SK-N-SH (cell line): ENCODE measurements around the gene BTRC. TPM values are rescaled to one million over a fixed set of nuclear protein-coding genes. Genes with fewer than 3 reads are reported as not detected.

Experiments
- CTCF ChIA-PET: fragments of 300-600, 350-600 bp; formaldehyde crosslinking; extraction: SDS; loops from one replicate; lab custom pipeline; 2021; lab: Yijun Ruan, JAX
- POLR2A ChIA-PET: fragments of 350-600 bp; sonication (Branson Sonifier 250); formaldehyde crosslinking; extraction: SDS; loops from one replicate; lab custom pipeline; 2020; ENCODE audit warnings: antibody characterized with exemption, inconsistent platforms; lab: Yijun Ruan, JAX
- DNase-seq: peaks from one replicate; pipeline ENCODE4 v3.0.0; 2012
- H2AFZ ChIP-seq: fragments of 200-600 bp; sonication (generic); 2 replicates; pipeline ENCODE4 v1.8.1; 2016; ENCODE audit warnings: antibody characterized with exemption, mild to moderate bottlenecking, low read depth
- H3F3A ChIP-seq: fragments of 200-600 bp; sonication (generic); replicated peaks from 2 replicates; pipeline ENCODE3; 2016; ENCODE audit warnings: antibody characterized with exemption, mild to moderate bottlenecking; ENCODE audit not compliant: insufficient read depth
- H3K27ac ChIP-seq, 2 experiments: fragments of 200-500 bp in 1 of 2; fragments of 200-600 bp in 1 of 2; sonication (Bioruptor generic) in 1 of 2; sonication (generic), shearing (Covaris generic) in 1 of 2; 2 replicates each; pipeline versions ENCODE4 v1.5.1 to v1.6.1; 2014 to 2016; ENCODE audit warnings: low read depth in 2 of 2, inconsistent platforms in 1 of 2, low read length in 1 of 2, mild to moderate bottlenecking in 1 of 2, mixed read lengths in 1 of 2
- H3K27me3 ChIP-seq: fragments of 200-600 bp; sonication (generic), shearing (Covaris generic); 2 replicates; pipeline ENCODE4 v1.6.1; 2016; ENCODE audit warnings: mixed run types; ENCODE audit not compliant: insufficient read depth
- H3K36me3 ChIP-seq, 2 experiments: fragments of 200-500 bp in 1 of 2; fragments of 200-600 bp in 1 of 2; sonication (Bioruptor generic) in 1 of 2; sonication (generic) in 1 of 2; replicated peaks in 1 of 2; 2 replicates each; pipeline versions ENCODE3 to v1.5.1; 2014 to 2016; ENCODE audit warnings: low read length in 1 of 2, mild to moderate bottlenecking in 1 of 2; ENCODE audit not compliant: insufficient read depth in 2 of 2, control insufficient read depth in 1 of 2
- H3K4me1 ChIP-seq, 2 experiments: fragments of 200-500 bp in 1 of 2; fragments of 200-600 bp in 1 of 2; sonication (Bioruptor generic) in 1 of 2; sonication (generic), shearing (Covaris generic) in 1 of 2; 2 replicates each; pipeline versions ENCODE4 v1.5.1 to v1.6.1; 2014 to 2016; ENCODE audit warnings: low read depth in 1 of 2, low read length in 1 of 2, mixed run types in 1 of 2; ENCODE audit not compliant: insufficient read depth in 2 of 2, control insufficient read depth in 1 of 2
- H3K4me2 ChIP-seq: fragments of 200-600 bp; sonication (generic), shearing (Covaris generic); 2 replicates; pipeline ENCODE4 v1.6.1; 2017; ENCODE audit warnings: mixed run types
- H3K4me3 ChIP-seq, 2 experiments: fragments of 200-500 bp in 1 of 2; fragments of 200-600 bp in 1 of 2; sonication (Bioruptor generic) in 1 of 2; sonication (generic), shearing (Covaris generic) in 1 of 2; 2 replicates each; pipeline versions ENCODE4 v1.5.1 to v1.8.1; 2014 to 2016; ENCODE audit warnings: low read depth in 2 of 2, inconsistent platforms in 1 of 2, low read length in 1 of 2, mild to moderate bottlenecking in 1 of 2, mixed read lengths in 1 of 2, moderate library complexity in 1 of 2
- H3K79me2 ChIP-seq: fragments of 200-600 bp; sonication (generic); 2 replicates; pipeline ENCODE4 v1.8.1; 2017; ENCODE audit warnings: mild to moderate bottlenecking; ENCODE audit not compliant: insufficient read depth
- H3K9ac ChIP-seq: fragments of 200-600 bp; sonication (generic); 2 replicates; pipeline ENCODE4 v1.6.1; 2017; ENCODE audit warnings: mixed run types
- H3K9me2 ChIP-seq: fragments of 200-600 bp; sonication (generic); 2 replicates; pipeline ENCODE4 v1.6.1; 2017; ENCODE audit warnings: mixed run types
- H3K9me3 ChIP-seq: fragments of 200-600 bp; sonication (generic); 2 replicates; pipeline ENCODE4 v1.6.1; 2017; ENCODE audit warnings: mixed run types, mild to moderate bottlenecking, moderate library complexity
- H4K20me1 ChIP-seq: fragments of 200-600 bp; sonication (generic); 2 replicates; pipeline ENCODE4 v1.6.1; 2017; ENCODE audit warnings: mild to moderate bottlenecking, mixed run types; ENCODE audit not compliant: insufficient read depth
- CTCF ChIP-seq: fragments of 200-600 bp; sonication (generic); IDR thresholded peaks from 2 replicates; pipeline ENCODE4 v1.6.1; 2017; ENCODE audit warnings: antibody characterized with exemption, mild to moderate bottlenecking, moderate library complexity
- EP300 ChIP-seq, 2 experiments: IDR thresholded peaks; 2 replicates each; pipeline versions ENCODE4 v1.4.0 to v1.6.1; 2012; ENCODE audit warnings: borderline replicate concordance in 1 of 2, low read depth in 1 of 2, low read length in 1 of 2
- FOXJ3 ChIP-seq: sonication (generic); formaldehyde crosslinking; IDR thresholded peaks from 2 replicates; pipeline ENCODE4 v1.5.1; 2020; ENCODE audit warnings: mild to moderate bottlenecking, missing genetic modification reagents
- GABPA ChIP-seq: IDR thresholded peaks from 2 replicates; pipeline ENCODE4 v1.4.0; 2012; ENCODE audit warnings: low read depth, mild to moderate bottlenecking
- MEF2A ChIP-seq: IDR thresholded peaks from 2 replicates; pipeline ENCODE4 v1.4.0; 2012; ENCODE audit warnings: low read depth, borderline replicate concordance
- NFIC ChIP-seq: IDR thresholded peaks from 2 replicates; pipeline ENCODE4 v1.4.0; 2012; ENCODE audit warnings: borderline replicate concordance
- PBX3 ChIP-seq: IDR thresholded peaks from 2 replicates; pipeline ENCODE4; 2012
- POLR2AphosphoS5 ChIP-seq: IDR thresholded peaks from 2 replicates; pipeline ENCODE4 v1.6.1; 2012; ENCODE audit warnings: low read depth, low read length
- RAD21 ChIP-seq: IDR thresholded peaks from 2 replicates; pipeline ENCODE4 v1.6.1; 2012; ENCODE audit warnings: mild to moderate bottlenecking, low read length
- RFX5 ChIP-seq: IDR thresholded peaks from 2 replicates; pipeline ENCODE4 v1.6.1; 2012; ENCODE audit warnings: mild to moderate bottlenecking, improper control_type of control experiment, low read length
- SIN3A ChIP-seq: IDR thresholded peaks from 2 replicates; pipeline ENCODE4 v1.6.1; 2012; ENCODE audit warnings: low read depth, mild to moderate bottlenecking, low read length, moderate library complexity, borderline replicate concordance
- SMC3 ChIP-seq: IDR thresholded peaks from 2 replicates; pipeline ENCODE4 v1.6.1; 2012; ENCODE audit warnings: low read depth, low read length, improper control_type of control experiment
- TAF1 ChIP-seq: IDR thresholded peaks from 2 replicates; pipeline ENCODE4 v1.6.1; 2012; ENCODE audit warnings: low read depth, mild to moderate bottlenecking, low read length, moderate library complexity, borderline replicate concordance
- YY1 ChIP-seq: IDR thresholded peaks from 2 replicates; pipeline ENCODE4 v1.4.0; 2012; ENCODE audit warnings: low read depth, mild to moderate bottlenecking
- ZBTB33 ChIP-seq: IDR thresholded peaks from 2 replicates; pipeline ENCODE4 v1.4.0; 2012; ENCODE audit warnings: low read depth, borderline replicate concordance
- WGBS: methylation state at CpG from one replicate; pipeline ENCODE4 v1.1.6; 2017; ENCODE audit warnings: low lambda C conversion rate; 5-methylcytosine and 5-hydroxymethylcytosine counted together
- polyA plus RNA-seq, 3 experiments: library from polyadenylated mRNA; depleted of rRNA; stranded (reverse); fragments of >200 nt; gene quantifications; 2 replicates each; pipeline ENCODE4 v1.2.3, GENCODE V29; 2012
- TF ChIP-seq, protein P1 (sequence below): IDR thresholded peaks from 2 replicates; pipeline ENCODE4 v1.4.0; 2012; ENCODE audit warnings: low read depth, borderline replicate concordance
- TF ChIP-seq, protein P2 (sequence below): IDR thresholded peaks from 2 replicates; pipeline ENCODE4 v1.4.0; 2012; ENCODE audit warnings: low read depth

The BTRC gene
- polyA plus RNA-seq, 1 of the 3 experiments (the other 2 are of a cell fraction): 6.5 TPM

- CTCF ChIA-PET: interaction anchor here (1.0 to 19.2 kb wide), 4 partner anchors 186 to 381 kb away, joined by 3 to 297 read pairs (median 12); partner anchors contain the start of genes KCNIP2 and NPM3
- 95% methylated on average over 13 of the region's 13 CpGs for WGBS
- Histone ChIP-seq H3K4me1 (peaks cover 0 to 10% of the 10 kb centered on the region in 2 experiments; a peak in 1 of 4 replicates), H3K9me3 (no peaks in the 10 kb centered on the region), H3K4me2 (no peak overlapping the region), H3F3A (peaks cover 5% of the 10 kb centered on the region)
- no peak for TF ChIP-seq FOXJ3 (CRISPR knock-in tag)
- TF ChIP-seq SIN3A: no peak
- no peak for TF ChIP-seq GABPA
- no peak for TF ChIP-seq YY1
- no peak for TF ChIP-seq RFX5
- no peak for TF ChIP-seq RAD21
- TF ChIP-seq, protein P1, sequence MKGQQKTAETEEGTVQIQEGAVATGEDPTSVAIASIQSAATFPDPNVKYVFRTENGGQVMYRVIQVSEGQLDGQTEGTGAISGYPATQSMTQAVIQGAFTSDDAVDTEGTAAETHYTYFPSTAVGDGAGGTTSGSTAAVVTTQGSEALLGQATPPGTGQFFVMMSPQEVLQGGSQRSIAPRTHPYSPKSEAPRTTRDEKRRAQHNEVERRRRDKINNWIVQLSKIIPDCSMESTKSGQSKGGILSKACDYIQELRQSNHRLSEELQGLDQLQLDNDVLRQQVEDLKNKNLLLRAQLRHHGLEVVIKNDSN: no peak
- TF ChIP-seq, protein P2, sequence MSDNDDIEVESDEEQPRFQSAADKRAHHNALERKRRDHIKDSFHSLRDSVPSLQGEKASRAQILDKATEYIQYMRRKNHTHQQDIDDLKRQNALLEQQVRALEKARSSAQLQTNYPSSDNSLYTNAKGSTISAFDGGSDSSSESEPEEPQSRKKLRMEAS: no peak
- no peak for TF ChIP-seq EP300 (IDR thresholded peaks at IDR 0.05; ENCODE audit: borderline replicate concordance in 1 of 2, low read depth in 1 of 2, low read length in 1 of 2)
- no peak for TF ChIP-seq MEF2A
- TF ChIP-seq, all 33 proteins: peak for 0
- no peak for DNase-seq
- Histone ChIP-seq H4K20me1 (no peaks in the 10 kb centered on the region), H3K9me2 (no peaks in the 10 kb centered on the region), H3K27ac (no peak overlapping the region), H3K27me3 (no peaks in the 10 kb centered on the region), H3K9ac (no peak overlapping the region), H2AFZ (no peak overlapping the region), H3K79me2 (no peaks in the 10 kb centered on the region), H3K36me3 (peaks cover 5 to 21% of the 10 kb centered on the region in 2 experiments), H3K4me3 (no peak overlapping the region)
- POLR2A ChIA-PET: no interaction called here
Measured at GRCh38 chr10:101595591-101596433, 241.8 kb downstream of the BTRC start.

- no peak for DNase-seq
- Histone ChIP-seq H3F3A (peaks cover 6% of the 10 kb centered on the region), H3K9ac (no peak overlapping the region), H3K4me2 (no peak overlapping the region), H3K9me3 (no peaks in the 10 kb centered on the region), H4K20me1 (no peaks in the 10 kb centered on the region), H3K4me3 (no peak overlapping the region), H2AFZ (no peak overlapping the region), H3K27ac (peak overlapping the region in 1 of 2 experiments; percentile 3; a peak in 1 of 4 replicates), H3K36me3 (peaks cover 5 to 33% of the 10 kb centered on the region in 2 experiments), H3K27me3 (no peaks in the 10 kb centered on the region), H3K79me2 (no peaks in the 10 kb centered on the region), H3K9me2 (no peaks in the 10 kb centered on the region), H3K4me1 (peaks cover 0 to 10% of the 10 kb centered on the region in 2 experiments; a peak in 1 of 4 replicates)
- ChIA-PET POLR2A (interaction anchor here (1.0 kb wide), 1 partner anchor 14 kb away, joined by 3 read pairs; no protein-coding TSS in a partner anchor), CTCF (interaction anchor here (0.5 to 19.2 kb wide), 6 partner anchors 8 to 383 kb away, joined by 3 to 297 read pairs (median 5); partner anchors contain the start of genes DPCD and NPM3)
- 76% methylated on average over 14 of the region's 14 CpGs for WGBS
- no peak for TF ChIP-seq SIN3A
- TF ChIP-seq, protein P1: no peak
- no peak for TF ChIP-seq TAF1
- no peak for TF ChIP-seq GABPA
- no peak for TF ChIP-seq NFIC
- TF ChIP-seq ZBTB33: no peak
- no peak for TF ChIP-seq CTCF
- no peak for TF ChIP-seq SMC3
- TF ChIP-seq POLR2AphosphoS5: no peak
- no peak for TF ChIP-seq PBX3
Measured at GRCh38 chr10:101597091-101597900, 243.3 kb downstream of the BTRC start.
